ENCODE results near the gene ZDHHC14. TPM values are rescaled to one million over a fixed set of nuclear protein-coding genes. Genes with fewer than 3 reads are reported as not detected.

ZDHHC14 gene
- total RNA-seq, 1 experiment from 2014 or later: 5.9 TPM

DNA sequence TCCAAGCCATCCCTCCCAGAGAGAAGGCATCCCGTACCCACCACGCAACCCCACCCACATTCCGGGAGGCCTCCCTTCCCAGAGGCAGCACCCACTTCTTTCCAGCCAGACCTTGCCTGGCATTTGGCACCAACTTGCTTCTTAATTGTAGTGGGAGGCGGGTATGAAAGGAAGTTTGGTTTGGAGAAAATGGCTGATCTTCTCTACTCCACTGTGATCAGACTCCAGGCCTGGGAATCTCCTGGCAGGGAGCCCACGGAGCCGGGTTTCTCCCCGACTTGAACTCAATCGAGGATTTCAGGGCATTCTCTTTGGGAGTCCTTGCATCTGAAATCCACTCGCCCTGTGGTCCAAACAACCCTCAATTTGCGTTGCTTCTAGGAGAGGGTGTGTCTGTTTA lies 107.1 kb downstream of the ZDHHC14 start:
- H3K36me3 ChIP-seq: no peaks in the 10 kb centered on the region

DNA sequence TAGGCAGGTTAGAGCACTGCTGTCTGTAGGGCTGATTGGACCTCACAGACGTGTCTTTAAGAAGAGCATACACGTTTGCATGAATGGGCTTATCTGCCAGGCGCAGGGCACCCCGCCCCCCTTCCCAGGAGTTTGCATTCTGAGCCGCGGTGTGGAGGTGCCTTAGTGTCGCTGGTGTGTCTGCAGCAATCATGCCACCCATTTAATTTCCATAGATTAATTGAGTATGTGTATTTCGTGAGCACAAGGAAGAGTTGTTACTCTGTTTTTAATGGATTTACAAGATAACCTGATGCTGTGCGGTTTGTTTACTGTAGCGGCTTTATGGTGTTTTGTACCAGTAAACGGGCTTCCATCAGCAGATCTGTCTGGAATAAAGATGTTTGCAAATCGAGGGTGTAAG lies 107.7 kb downstream of the ZDHHC14 start:
- H3K4me3 ChIP-seq: no peak overlapping the region
- no peak for DNase-seq
- H3K27me3 ChIP-seq: no peaks in the 10 kb centered on the region
- H3K9me3 ChIP-seq (replicated peaks): no peaks in the 10 kb centered on the region
- H3K4me1 ChIP-seq: no peaks in the 10 kb centered on the region
- H3K27ac ChIP-seq: no peak overlapping the region
- H3K36me3 ChIP-seq: no peaks in the 10 kb centered on the region

More for the DNA sequence above, 107.1 kb downstream of the ZDHHC14 start:
- no peaks in the 10 kb centered on the region for H3K4me1 ChIP-seq
- H3K9me3 ChIP-seq (replicated peaks): no peaks in the 10 kb centered on the region
- no peaks in the 10 kb centered on the region for H3K27me3 ChIP-seq
- no peak overlapping the region for H3K4me3 ChIP-seq
- no peak overlapping the region for H3K27ac ChIP-seq
- no peak for DNase-seq

DNA sequence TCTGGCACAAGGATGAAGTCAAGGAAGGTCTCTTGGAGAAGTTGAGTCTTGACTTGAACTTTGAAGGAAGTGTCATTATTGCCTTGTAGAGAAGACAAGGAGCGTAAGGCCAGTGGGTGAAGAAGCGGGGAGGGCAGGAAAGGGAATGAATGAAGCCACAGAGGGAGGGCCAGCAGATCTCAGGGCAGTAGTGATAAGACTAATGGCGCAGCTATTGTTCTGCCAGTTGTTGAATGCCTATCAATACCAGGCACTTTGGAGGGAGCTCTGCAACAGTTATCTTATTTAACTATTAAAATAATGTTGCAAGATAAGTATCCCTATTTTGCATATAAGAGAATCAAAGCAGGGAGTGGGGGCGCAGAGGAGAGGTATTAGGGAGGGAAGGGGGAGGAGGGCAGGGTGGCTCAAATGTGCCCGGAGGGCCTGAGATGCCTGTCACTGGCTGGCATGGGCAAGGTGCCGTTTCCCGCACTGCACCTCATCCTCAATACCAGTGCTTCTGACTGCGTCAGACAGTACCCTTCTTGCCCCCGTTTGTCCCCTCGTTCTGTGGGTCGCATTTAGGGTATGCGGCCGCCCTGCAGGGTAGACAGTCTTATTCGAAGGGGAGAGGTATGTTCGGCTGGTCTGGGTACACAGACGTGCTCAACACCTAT lies 109.8 kb downstream of the ZDHHC14 start:
- H3K9me3 ChIP-seq (replicated peaks): no peaks in the 10 kb centered on the region
- no peaks in the 10 kb centered on the region for H3K36me3 ChIP-seq
- H3K27ac ChIP-seq: no peak overlapping the region
- H3K4me1 ChIP-seq: no peaks in the 10 kb centered on the region
- H3K4me3 ChIP-seq: no peak overlapping the region
- no peaks in the 10 kb centered on the region for H3K27me3 ChIP-seq
- DNase-seq: no peak

DNA sequence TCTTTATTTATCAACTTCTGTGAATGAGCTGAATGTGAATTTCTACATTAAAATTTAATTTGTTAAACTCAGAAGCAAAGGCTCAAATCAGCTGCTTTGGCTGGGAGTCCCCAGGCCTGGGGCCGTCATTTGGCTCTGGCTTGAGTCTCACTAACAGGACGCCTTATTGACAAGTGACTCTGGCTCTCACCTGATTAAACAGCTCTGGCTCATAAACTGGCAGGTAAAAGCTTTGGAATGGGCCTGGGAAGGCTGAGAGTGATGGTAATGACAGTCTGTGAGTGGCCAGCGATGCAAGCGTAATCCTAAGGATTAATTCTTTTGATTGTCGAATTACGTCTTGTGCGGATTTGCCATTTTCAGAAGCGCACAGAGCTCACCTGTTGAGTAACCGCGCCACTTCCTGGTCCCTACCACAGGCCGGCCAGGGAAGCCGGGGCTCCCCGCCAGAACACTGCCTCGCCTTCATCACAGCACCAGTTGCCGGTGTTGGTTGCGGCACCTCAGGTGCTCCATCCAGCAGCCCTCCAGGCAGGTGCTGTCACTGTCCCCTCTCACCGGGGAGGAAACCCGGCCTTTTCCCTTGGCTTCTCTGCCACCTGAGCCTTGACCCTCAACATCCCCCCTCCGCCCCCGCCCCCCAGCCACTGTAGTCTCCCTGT lies 110.7 kb downstream of the ZDHHC14 start:
- Histone ChIP-seq H3K36me3 (no peaks in the 10 kb centered on the region), H3K4me3 (no peak overlapping the region), H3K27me3 (no peaks in the 10 kb centered on the region), H3K4me1 (no peaks in the 10 kb centered on the region), H3K9me3 (replicated peaks) (no peaks in the 10 kb centered on the region), H3K27ac (no peak overlapping the region)
- DNase-seq: no peak

DNA sequence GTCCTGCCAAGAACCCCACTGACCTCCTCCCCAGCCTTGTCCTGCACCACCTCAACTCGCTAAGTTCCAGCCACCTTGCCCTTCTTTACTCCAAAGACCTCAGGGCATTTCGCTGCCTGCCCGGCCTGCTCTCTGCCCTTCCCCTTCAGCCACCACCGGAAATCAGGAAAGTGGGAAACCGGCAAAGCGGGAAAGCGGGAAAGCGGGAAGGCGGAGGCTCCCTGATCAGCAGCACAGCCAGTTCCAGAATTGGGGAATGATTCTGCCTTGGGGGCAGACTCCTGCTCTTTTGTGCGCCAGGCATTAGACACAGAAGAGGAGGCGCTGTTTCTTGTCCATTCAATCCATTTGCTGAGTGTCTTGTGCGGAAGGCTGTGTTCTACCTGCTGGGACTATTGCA lies 111.3 kb downstream of the ZDHHC14 start:
- H3K9me3 ChIP-seq (replicated peaks): no peaks in the 10 kb centered on the region
- no peak for DNase-seq
- no peaks in the 10 kb centered on the region for H3K27me3 ChIP-seq
- no peaks in the 10 kb centered on the region for H3K4me1 ChIP-seq
- no peak overlapping the region for H3K4me3 ChIP-seq
- no peaks in the 10 kb centered on the region for H3K36me3 ChIP-seq
- H3K27ac ChIP-seq: no peak overlapping the region

DNA sequence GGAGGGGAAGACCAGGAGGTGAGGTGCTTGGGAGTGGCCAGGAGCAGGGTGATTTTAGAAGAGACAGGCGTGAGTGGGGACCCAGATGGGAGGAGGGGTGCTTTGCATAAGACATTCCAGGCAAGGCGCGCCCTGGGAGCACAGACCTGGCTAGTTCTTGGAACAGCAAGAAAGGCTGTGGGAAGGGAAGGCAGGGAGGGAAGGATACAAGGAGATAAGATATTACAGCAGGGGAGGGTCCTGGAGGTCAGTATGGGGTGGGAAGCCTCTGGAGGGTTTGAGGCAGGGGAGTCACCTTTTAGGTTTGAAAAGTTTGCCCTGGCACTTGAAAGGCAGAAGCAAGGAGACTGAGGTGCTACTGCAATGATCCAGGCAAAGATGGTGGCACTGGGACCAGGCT lies 111.8 kb downstream of the ZDHHC14 start:
- Histone ChIP-seq H3K4me3 (no peak overlapping the region), H3K36me3 (no peaks in the 10 kb centered on the region), H3K27me3 (no peaks in the 10 kb centered on the region), H3K27ac (no peak overlapping the region), H3K9me3 (replicated peaks) (no peaks in the 10 kb centered on the region), H3K4me1 (no peaks in the 10 kb centered on the region)
- no peak for DNase-seq

DNA sequence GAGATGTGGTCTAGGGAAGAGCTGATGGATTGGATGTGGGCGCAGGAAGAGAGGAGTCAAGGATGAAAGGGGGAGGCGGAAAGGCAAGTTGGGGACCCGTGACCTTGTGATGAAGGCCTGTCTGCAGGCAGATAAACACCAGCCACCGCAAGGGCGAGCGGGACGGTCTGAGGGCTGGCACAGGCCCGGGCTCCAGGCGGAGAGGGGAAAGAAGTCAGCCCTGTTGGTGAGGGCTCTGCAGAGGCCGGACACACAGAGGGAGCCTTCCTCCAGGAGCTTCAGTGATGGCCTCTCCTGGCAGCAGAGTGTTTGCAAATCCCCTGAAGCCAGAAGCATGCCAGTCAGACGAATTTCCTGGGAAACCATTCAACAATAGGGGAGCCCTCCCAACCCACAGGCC lies 112.2 kb downstream of the ZDHHC14 start:
- Histone ChIP-seq H3K4me1 (no peaks in the 10 kb centered on the region), H3K9me3 (replicated peaks) (no peaks in the 10 kb centered on the region), H3K36me3 (no peaks in the 10 kb centered on the region), H3K27ac (no peak overlapping the region), H3K27me3 (no peaks in the 10 kb centered on the region), H3K4me3 (no peak overlapping the region)
- DNase-seq: no peak

DNA sequence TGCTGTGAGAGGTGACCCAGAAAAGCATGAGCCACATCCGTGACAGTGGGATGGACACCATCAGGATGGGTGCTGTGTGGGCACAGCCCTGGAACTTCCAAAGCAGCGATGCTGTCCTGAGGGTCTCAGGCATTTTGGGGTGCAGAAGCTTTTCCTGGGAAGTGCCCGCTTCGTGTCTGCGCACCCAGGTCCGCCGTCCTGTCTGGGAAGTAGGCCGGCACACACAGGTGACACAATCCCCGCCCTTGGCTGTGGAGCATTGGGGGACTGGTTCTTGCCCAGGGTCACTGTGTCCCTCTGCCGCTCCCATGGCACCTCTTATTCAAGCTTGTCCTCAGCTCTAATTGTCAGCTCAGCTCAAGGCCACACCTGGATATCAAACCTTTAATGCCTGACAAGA lies 112.6 kb downstream of the ZDHHC14 start:
- Histone ChIP-seq H3K4me1 (no peaks in the 10 kb centered on the region), H3K4me3 (no peak overlapping the region), H3K9me3 (replicated peaks) (no peaks in the 10 kb centered on the region), H3K27ac (no peak overlapping the region), H3K27me3 (no peaks in the 10 kb centered on the region), H3K36me3 (no peaks in the 10 kb centered on the region)
- DNase-seq: no peak

DNA sequence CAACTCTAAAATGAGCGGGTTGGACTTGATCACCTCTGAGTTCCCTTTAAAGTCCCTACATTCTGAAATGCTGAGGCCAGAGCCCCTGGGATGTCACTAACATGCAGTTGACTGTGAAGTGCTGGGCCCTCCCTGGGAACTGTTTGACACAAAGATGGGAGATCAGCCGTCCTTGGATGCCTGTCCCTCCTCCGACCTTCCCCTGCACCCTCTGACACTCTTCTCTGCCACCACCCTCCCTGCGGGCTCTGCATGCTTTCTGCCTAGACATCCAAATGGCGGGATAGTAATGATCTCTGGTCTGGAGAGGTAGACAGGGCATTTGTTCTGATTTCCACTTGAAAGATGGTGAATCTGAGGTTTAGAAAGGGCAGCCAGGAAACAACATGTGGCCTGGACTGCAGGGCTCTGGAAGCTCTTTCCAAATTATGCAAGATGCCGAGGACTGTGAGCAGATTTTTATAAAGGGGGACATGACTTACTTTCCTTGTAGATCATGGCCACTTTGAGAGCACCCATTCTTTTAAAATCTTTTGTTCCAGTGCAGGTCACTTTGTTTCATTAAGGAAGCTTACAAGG lies 113.2 kb downstream of the ZDHHC14 start:
- Histone ChIP-seq H3K4me1 (no peaks in the 10 kb centered on the region), H3K27ac (no peak overlapping the region), H3K4me3 (no peak overlapping the region), H3K36me3 (no peaks in the 10 kb centered on the region), H3K9me3 (replicated peaks) (no peaks in the 10 kb centered on the region), H3K27me3 (no peaks in the 10 kb centered on the region)
- DNase-seq: no peak

DNA sequence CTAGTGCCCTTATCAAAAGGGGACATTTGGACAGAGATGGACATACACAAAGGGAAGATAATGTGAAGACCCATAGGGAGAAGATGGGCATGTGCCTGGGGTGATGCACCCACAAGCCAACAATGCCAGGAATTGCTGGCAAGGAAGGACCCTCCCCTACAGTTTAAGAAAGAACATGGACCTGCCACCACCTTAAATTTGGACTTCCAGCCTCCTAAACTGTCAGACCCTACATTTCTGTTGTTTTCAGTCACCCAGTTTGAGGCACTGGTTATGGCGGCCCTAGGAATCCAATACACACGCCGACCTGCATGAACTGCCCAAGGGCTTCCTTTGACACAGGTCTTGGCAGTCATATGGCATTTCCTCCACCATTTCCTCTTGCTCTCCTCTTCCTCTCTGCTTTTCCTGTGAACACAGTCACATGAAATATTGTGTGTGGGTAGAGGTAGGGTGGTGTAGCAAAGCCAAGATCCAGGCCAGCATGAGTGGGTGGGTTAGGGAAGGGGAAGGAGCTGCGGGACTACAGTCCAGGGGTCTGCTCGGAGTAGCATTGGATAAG lies 115.6 kb downstream of the ZDHHC14 start:
- Histone ChIP-seq H3K27me3 (no peaks in the 10 kb centered on the region), H3K36me3 (no peaks in the 10 kb centered on the region)
- no peak for DNase-seq

DNA sequence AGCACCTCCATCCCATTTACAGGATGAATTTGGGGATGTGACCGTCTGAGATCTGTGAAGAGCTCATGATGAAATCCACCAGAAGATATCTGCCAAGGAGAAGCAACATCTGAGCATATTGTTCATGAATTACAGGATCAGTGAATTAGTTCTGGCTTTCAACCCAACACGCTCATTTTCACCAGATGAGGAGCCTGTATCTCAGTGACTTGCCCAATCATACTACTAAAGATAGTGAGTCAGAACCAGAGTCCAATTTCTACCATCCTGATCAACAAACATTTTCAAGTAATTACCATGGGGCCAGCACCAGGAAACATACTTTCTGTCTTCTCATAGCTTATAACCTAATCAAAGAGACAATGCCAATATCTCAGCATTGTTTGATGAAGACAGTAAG lies 116.6 kb downstream of the ZDHHC14 start:
- Histone ChIP-seq H3K9me3 (replicated peaks) (no peaks in the 10 kb centered on the region), H3K36me3 (no peaks in the 10 kb centered on the region), H3K4me3 (no peak overlapping the region), H3K27me3 (no peaks in the 10 kb centered on the region), H3K4me1 (no peaks in the 10 kb centered on the region), H3K27ac (no peak overlapping the region)
- DNase-seq: no peak

More for the DNA sequence above, 115.6 kb downstream of the ZDHHC14 start:
- Histone ChIP-seq H3K4me3 (no peak overlapping the region), H3K9me3 (replicated peaks) (no peaks in the 10 kb centered on the region), H3K4me1 (no peaks in the 10 kb centered on the region), H3K27ac (no peak overlapping the region)

DNA sequence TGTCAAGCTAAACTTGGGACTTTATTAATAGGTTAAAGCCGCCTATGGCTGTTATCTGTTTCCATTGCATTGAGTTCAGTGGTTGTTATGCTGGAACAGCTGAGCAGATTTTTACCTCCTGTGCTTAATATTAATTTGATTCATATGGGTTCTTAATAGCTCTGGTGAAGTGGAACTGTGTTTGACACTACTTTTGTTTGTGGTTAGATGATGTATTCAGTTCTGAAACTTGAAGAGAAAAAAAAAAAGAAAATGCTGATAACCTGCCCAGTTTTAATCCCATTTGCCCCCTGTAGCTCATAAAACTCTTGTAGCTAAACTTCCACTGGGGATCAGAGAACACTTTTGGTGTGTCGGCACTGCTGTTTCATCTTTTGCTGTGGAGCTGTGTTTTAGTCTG lies 117.8 kb downstream of the ZDHHC14 start:
- Histone ChIP-seq H3K36me3 (no peaks in the 10 kb centered on the region), H3K4me1 (no peaks in the 10 kb centered on the region), H3K27me3 (no peaks in the 10 kb centered on the region), H3K27ac (no peak overlapping the region), H3K4me3 (no peak overlapping the region), H3K9me3 (replicated peaks) (no peaks in the 10 kb centered on the region)
- DNase-seq: no peak

DNA sequence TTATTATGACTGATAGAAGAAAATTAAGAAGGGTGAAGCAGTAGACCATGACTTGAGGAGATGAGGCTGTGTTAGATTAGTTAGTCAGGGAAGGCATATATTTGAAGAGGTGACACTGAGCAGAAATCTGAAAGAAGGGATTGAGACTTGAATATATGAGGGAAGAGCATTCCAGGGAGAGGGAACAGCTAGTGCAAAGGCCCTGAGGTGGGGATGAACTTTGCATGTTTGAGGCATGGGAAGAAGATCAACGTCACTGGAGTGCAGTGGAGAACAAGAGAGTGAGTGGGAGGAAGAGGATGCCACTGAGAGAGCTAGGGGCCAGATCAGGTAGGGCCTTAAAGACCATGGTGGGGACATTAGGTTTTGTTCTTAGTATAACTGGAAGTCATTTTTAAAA lies 119.0 kb downstream of the ZDHHC14 start:
- H3K4me1 ChIP-seq: no peaks in the 10 kb centered on the region
- H3K27ac ChIP-seq: no peak overlapping the region
- H3K27me3 ChIP-seq: no peaks in the 10 kb centered on the region
- no peak overlapping the region for H3K4me3 ChIP-seq
- no peaks in the 10 kb centered on the region for H3K36me3 ChIP-seq
- no peak for DNase-seq
- no peaks in the 10 kb centered on the region for H3K9me3 ChIP-seq (replicated peaks)

DNA sequence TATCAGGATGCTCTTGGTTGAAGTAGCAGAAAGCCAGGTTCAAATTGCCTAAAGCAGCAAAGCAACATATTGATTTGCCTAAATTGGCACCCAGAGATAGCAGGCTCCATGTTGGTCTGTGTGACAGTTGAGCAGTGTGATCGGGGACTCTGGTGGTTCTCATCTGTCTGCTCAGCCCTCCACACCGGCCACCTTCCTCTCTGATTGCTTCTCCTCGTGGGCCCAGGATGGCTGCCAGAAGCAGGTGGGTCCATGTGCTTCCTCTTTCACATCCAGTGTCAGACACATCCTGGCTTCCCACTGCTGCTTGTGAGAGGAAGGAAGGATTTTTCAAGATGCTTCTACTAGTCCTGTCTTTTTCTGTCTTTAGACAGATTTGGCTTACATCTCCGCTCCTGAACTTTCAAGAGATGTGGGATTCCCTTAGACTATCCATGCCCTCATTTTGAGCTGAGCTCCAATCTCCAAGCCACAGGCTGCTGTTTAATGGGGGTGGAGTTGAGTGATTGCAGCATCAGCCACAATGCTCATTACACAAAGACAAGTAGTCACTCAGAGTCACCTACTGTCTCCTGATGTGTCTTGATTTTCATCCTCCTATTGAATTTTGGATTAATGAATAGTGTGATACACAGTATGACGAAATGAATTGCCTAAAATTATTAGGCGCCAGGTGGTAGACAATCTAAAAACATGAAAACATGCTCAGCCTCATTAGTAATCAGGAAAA lies 122.2 kb downstream of the ZDHHC14 start:
- Histone ChIP-seq H3K27ac (no peak overlapping the region), H3K27me3 (no peaks in the 10 kb centered on the region), H3K9me3 (replicated peaks) (peaks cover 4% of the 10 kb centered on the region; the same call in 1 of the 2 replicates), H3K4me3 (no peak overlapping the region), H3K36me3 (no peaks in the 10 kb centered on the region), H3K4me1 (no peaks in the 10 kb centered on the region)
- DNase-seq: no peak

Data from SJCRH30 (cell line).